Skin epidermis (tissue), 12 donors: ENCODE results near the gene SFT2D2.

Experiments
- H3K27ac ChIP-seq, 21 experiments: fragments of 200-600 bp; sonication (generic) in 11 of 21; one replicate each; pipeline ENCODE4 v1.5.0; 2020; ENCODE audit warnings: mild to moderate bottlenecking in 3 of 21, inconsistent platforms in 2 of 21, moderate library complexity in 2 of 21
- H3K4me3 ChIP-seq, 7 experiments: fragments of 200-600 bp; sonication (generic) in 2 of 7; one replicate each; pipeline ENCODE4 v1.5.0; 2020; ENCODE audit warnings: inconsistent platforms in 2 of 7, mild to moderate bottlenecking in 2 of 7, moderate library complexity in 1 of 7

The SFT2D2 gene

DNA sequence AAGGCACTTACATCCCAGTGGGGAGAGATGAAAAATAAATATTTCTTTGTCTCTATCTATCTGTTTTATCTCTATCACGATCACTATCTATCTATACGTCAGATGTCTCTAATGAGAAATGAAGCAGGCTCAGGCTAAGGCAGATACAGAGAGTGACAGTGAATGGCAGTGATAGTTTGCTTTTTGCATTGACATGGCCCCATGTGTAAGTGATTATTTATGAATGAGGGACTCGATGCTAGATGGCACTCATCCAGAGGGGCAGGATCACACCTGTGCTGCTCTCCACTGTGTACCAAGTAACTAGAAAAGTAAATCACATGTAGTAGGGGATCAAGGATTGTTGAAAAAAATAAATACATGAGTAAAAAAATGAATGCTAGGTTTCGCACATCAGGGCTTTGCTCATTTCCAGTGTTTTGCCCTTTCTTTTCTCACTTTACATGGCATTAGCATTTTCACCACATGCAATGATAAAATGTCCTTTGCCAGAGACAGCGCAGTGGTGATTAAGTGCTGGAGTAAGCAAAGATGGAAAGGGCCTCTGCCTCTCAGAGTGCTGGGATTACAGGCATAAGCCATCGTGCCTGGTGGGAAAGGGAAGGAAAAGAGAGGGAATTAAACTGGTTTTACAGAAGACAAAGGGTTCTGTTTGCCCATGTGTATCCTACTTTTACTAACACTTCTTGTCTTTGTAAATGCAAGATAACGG lies 71.4 kb downstream of the SFT2D2 start:
- H3K27ac ChIP-seq: no peak overlapping the region
- no peak overlapping the region for H3K4me3 ChIP-seq

DNA sequence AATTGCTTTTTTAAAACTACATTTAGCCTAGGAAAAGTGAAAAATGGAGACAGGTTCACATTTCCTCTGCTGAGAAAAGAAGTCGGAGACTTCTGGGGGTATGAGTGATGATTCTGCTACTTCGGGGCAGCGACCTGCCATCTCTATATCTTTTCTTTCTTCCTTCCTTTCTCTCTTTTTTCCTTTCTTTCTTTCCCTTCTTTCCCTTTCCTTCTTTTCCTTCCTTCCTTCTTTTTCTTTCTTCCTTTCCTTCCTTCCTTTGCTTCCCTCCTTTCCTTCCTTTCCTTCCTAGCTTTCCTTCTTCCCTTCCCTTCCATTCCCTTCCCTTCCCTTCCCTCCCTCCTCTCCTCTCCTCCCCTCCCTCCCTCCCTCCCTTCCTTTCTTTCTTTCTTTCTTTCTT lies 72.6 kb downstream of the SFT2D2 start:
- Histone ChIP-seq H3K27ac (no peak overlapping the region), H3K4me3 (no peak overlapping the region)

DNA sequence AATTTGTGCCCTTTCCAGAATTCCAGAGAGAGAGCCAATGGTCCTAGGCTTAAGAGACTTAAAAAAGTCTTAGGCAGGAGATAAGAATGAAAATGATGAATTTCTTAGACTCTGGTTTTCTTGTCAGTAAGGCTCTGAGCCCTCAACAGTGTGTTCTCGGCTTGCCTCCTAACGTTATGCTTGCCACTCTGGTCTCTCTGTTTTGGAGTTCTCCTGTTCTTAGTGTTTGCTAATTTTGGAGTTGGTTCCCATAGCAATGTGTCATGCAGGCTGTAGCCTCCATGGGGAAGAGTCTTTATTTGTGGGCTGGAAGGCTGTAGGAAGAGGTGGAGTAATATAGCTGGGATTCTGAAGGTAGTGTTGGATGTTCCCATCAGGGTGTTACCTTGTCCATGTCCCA lies 74.8 kb downstream of the SFT2D2 start:
- Histone ChIP-seq H3K4me3 (no peak overlapping the region), H3K27ac (no peak overlapping the region)

DNA sequence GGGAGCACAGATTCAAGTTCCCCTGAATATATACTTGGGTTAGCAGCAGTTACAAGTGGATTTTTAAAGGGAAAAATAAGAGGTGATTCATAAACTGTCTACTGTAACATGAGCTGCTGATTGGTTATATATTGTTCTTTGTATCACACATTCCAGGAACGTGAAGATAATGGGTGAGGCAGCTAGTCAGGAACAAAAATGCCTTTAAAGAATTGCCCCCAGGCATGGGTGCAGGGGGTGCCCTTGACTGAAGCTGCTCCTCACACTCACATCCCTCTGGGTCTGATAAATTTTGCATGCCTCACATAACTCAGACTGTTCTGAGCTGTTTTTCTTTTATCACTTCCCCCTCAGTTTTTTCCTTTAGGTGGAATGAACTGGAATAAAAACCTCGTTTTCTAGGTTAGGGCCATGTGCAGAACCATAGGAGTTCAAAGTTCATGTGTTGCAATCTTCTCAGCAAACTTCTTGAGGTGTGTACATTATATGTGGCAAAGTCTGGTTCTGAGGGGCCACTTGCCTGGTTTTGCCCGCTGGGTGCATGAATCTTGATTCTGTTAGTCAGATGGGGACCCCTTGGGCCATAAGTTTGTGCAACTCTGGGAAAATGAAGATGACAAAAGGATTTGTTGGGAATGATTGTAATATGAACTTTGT lies 76.0 kb downstream of the SFT2D2 start:
- no peak overlapping the region for H3K27ac ChIP-seq
- H3K4me3 ChIP-seq: no peak overlapping the region
